Fibroblast of pulmonary artery (primary cell): ENCODE results near the gene F2R.
A peak's percentile ranks its signal among the peaks of the same experiment; 100 is the strongest.

ENCODE experiments used
- DNase-seq: peaks from one replicate; pipeline ENCODE4 v3.0.0-alpha.2; 2010; ENCODE audit warnings: low read depth
- H3K4me3 ChIP-seq: replicated peaks from 2 replicates; pipeline ENCODE4 v1.5.1; 2011; ENCODE audit warnings: low read depth, mild to moderate bottlenecking, control low read depth, low read length, moderate library complexity
- TF ChIP-seq, protein P1 (sequence below): IDR thresholded peaks from 2 replicates; pipeline ENCODE4 v1.5.1; 2011; ENCODE audit warnings: mild to moderate bottlenecking, control low read depth, low read length, inconsistent platforms; ENCODE audit errors: missing control alignments

F2R gene

DNA sequence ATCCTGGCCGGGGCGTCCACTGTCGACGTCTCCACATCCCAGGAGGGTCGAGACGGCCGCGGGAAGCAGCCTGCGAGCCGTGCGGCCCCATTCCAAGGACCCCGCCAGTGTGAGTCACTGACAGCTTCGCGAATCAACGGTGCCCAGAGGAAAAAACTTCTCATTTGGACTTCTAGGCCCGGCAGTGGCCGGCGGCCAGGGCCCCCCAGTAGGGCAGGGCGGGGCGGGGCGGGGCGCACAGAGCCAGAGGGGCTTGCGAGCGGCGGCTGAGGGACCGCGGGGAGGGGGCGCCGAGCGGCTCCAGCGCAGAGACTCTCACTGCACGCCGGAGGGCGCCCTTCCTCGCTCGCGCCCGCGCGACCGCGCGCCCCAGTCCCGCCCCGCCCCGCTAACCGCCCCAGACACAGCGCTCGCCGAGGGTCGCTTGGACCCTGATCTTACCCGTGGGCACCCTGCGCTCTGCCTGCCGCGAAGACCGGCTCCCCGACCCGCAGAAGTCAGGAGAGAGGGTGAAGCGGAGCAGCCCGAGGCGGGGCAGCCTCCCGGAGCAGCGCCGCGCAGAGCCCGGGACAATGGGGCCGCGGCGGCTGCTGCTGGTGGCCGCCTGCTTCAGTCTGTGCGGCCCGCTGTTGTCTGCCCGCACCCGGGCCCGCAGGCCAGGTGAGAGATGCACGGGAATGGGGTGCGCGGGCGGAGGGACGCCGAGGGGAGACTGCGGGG lies at the start of gene F2R:
F2R (plus strand) TSS at position 391 of the 720 bp plus-strand sequence; CDS start at position 573, 182 bp downstream.
- TF ChIP-seq, protein P1, sequence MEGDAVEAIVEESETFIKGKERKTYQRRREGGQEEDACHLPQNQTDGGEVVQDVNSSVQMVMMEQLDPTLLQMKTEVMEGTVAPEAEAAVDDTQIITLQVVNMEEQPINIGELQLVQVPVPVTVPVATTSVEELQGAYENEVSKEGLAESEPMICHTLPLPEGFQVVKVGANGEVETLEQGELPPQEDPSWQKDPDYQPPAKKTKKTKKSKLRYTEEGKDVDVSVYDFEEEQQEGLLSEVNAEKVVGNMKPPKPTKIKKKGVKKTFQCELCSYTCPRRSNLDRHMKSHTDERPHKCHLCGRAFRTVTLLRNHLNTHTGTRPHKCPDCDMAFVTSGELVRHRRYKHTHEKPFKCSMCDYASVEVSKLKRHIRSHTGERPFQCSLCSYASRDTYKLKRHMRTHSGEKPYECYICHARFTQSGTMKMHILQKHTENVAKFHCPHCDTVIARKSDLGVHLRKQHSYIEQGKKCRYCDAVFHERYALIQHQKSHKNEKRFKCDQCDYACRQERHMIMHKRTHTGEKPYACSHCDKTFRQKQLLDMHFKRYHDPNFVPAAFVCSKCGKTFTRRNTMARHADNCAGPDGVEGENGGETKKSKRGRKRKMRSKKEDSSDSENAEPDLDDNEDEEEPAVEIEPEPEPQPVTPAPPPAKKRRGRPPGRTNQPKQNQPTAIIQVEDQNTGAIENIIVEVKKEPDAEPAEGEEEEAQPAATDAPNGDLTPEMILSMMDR, result peak; percentile 26
- DNase-seq, result peak; percentile 82
- peak within 1 kb of the TSS; percentile 79 for H3K4me3 ChIP-seq

DNA sequence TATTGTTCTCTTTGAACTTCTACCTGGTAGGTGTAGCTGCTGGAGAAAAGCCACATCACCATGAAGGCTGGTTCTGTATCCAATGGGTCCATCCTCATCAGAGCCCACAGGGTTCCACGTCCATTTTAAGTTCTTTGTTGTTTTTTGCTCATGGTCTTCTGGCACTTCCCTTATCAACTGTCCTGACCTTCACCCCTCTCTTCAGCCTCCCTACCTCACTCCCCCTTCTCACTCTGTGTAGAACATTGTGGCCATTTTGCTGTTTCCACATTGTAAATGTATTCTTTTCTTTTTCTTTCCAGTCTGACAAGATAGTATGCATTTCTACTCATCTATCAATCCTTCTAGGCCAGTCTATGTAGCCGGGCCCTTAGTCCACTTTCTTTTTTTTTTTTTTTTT lies 48.4 kb upstream of the F2R start:
- TF ChIP-seq, protein P1, result no peak
- H3K4me3 ChIP-seq, result no peak overlapping the region

DNA sequence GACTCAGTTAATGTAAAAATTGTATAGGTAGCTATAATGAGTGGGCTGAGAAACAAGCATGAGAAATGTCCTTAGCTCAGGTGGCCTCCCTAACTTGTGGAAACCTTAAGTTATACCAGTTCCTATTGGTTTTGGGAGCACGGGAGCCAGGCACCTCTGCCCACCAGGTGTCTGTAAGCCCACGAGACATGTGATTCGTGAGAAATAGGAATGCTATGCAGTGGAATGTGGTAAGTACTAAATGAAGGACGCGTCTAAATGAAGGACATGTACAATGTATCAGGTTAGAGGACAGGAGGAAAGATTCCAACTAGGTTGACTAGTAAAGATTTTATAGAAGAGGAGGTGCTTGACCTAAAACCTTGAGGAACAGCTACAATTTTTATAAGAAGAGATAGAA lies 46.7 kb upstream of the F2R start:
- H3K4me3 ChIP-seq, result no peak overlapping the region
- no peak for DNase-seq
- TF ChIP-seq, protein P1, result no peak

More for the DNA sequence above, 48.4 kb upstream of the F2R start:
- DNase-seq, result no peak

DNA sequence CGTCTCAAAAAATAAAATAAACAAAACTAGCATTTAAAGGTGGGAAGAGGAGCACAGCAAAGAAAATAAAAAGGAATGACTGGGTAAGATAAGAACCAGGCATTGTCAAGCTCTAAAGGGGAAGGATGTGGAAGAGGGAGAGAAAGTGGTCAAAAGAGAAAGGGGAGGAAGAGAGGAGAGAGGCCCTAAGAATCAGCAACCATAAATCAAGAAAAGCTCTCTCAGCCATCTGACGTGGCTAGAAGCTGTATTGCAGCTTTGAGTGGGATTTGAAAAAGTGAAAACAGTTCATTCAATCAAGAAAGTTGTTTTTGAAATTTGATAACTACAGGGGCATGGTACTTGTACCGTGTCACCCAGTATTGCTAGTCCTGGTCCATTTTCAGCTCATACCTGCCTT lies 45.4 kb upstream of the F2R start:
- H3K4me3 ChIP-seq, result no peak overlapping the region
- TF ChIP-seq, protein P1, result no peak
- DNase-seq, result no peak

DNA sequence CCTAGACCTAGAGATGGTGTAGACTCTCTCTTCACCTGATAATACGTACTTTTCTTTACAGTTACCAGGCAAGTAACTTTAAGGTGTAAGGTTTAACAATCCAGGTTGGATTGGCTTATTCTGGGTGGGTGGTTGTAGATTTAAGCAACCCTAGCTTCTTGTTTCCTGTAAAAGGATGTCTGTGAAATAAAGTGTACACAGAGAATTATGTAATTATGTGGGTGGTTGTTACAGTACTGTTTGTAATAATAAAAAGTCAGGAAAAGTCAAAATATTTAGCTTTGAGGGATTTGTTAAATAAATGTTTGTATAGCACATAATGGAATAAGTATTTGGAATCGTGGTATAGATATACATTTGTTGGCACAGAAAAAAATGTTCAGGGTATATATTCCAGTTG lies 43.7 kb upstream of the F2R start:
- no peak overlapping the region for H3K4me3 ChIP-seq
- no peak for DNase-seq
- TF ChIP-seq, protein P1, result no peak

DNA sequence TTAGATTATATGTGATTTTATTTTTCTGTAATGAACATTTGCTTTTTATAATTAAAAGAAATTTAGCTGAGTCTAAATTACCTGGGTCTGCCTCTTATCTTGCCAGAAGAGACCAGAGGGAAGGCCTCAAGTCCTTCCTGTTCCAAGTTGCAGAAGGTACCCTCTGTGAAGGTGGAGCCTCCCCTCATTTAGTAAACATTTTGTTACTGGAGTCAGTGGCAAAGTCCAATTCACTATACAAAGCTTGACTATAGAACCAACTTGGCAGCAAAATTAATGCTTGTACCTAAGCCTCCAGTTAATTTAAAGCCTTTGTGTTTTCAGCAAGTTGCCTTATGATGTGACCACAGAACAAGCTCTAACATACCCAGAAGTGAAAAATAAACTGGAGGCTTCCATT lies 42.8 kb upstream of the F2R start:
- no peak overlapping the region for H3K4me3 ChIP-seq
- no peak for DNase-seq
- TF ChIP-seq, protein P1, result no peak
